ENCODE measurements around the gene EIF3B. TPM values are rescaled to one million over a fixed set of nuclear protein-coding genes. Genes with fewer than 3 reads are reported as not detected.
A peak's percentile ranks its signal among the peaks of the same experiment; 100 is the strongest.

The EIF3B gene
- total and polyA plus RNA-seq, 9 of the 15 experiments (the other 6 are each of a cell fraction or from before 2014, with no cell fraction given) = 25.9 to 494 (median 357) TPM

- Histone ChIP-seq H2AFZ (ENCODE audit: low read depth, low read length) (no peak overlapping the region), H3K4me2 (ENCODE audit: insufficient read depth, low read length) (no peak overlapping the region), H3K4me1 (replicated peaks in 1 of 2; ENCODE audit: control insufficient read depth in 2 of 2, insufficient read depth in 2 of 2, low read length in 2 of 2) (peaks cover 0 to 18% of the 10 kb centered on the region in 2 experiments; a peak in 3 of 5 replicates), H3K27me3 (ENCODE audit: control insufficient read depth in 2 of 2, insufficient read depth in 2 of 2, low read length in 2 of 2) (no peaks in the 10 kb centered on the region), H3K79me2 (ENCODE audit: control insufficient read depth, insufficient read depth, low read length) (peaks cover 14% of the 10 kb centered on the region), H3K27ac (ENCODE audit: extremely low read depth, low read depth, low read length) (no peak overlapping the region), H3K36me3 (ENCODE audit: control insufficient read depth, insufficient read depth, low read length) (no peaks in the 10 kb centered on the region), H3K9me1 (ENCODE audit: control insufficient read depth, insufficient read depth, low read length) (peaks cover 2% of the 10 kb centered on the region), H3K4me3 (no peak overlapping the region), H3K9me3 (replicated peaks; ENCODE audit: control insufficient read depth, insufficient read depth, low read depth, low read length) (no peaks in the 10 kb centered on the region), H3K9ac (ENCODE audit: insufficient read depth in 1 of 2, low read depth in 2 of 2, low read length in 2 of 2) (peak overlapping the region in 1 of 2 experiments; percentile 36; a peak in 1 of 4 replicates), H4K20me1 (replicated peaks; ENCODE audit: control insufficient read depth, insufficient read depth, low read length) (no peaks in the 10 kb centered on the region)
- POLR2A ChIA-PET = interaction anchor here (0.8 to 1.0 kb wide), 2 partner anchors 15 to 36 kb away, joined by 3 to 4 read pairs; partner anchors contain the start of gene EIF3B
- in situ Hi-C loops (cut with MboI) = no loop called here
- 40% methylated on average over 12 of the region's 12 CpGs for WGBS (ENCODE audit: insufficient coverage, low coverage, missing lambda C conversion rate)
- FAIRE-seq (no peak), DNase-seq (ENCODE audit: extremely low read depth in 1 of 4, low spot score in 3 of 4) (no peak), ATAC-seq (no peak)
- TF ChIP-seq, protein P1, sequence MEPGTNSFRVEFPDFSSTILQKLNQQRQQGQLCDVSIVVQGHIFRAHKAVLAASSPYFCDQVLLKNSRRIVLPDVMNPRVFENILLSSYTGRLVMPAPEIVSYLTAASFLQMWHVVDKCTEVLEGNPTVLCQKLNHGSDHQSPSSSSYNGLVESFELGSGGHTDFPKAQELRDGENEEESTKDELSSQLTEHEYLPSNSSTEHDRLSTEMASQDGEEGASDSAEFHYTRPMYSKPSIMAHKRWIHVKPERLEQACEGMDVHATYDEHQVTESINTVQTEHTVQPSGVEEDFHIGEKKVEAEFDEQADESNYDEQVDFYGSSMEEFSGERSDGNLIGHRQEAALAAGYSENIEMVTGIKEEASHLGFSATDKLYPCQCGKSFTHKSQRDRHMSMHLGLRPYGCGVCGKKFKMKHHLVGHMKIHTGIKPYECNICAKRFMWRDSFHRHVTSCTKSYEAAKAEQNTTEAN (CRISPR knock-in tag; IDR thresholded peaks at IDR 0.05) = no peak
- TF ChIP-seq RBM25 (IDR thresholded peaks at IDR 0.05; ENCODE audit: low read depth, low read length, severe bottlenecking) (peak; percentile 26), RFX5 (IDR thresholded peaks at IDR 0.05; ENCODE audit: low read depth, low read length) (peak; percentile 46; the same call in 1 of the 2 replicates), ETV1 (tag; conservative IDR thresholded peaks at IDR 0.05; ENCODE audit: low read depth) (0 out of 2 replicates have a peak, but pooled peaks have one; percentile 20)
- CTCF ChIA-PET (ENCODE audit: low intra/inter-chr PET ratio) = no interaction called here
- BruUV-seq (replicated peaks) = no TSS peak
- intact Hi-C loops (cut with micrococcal nuclease) = no loop called here
Measured at GRCh38 chr7:2317556-2318293, 36.9 kb upstream of the EIF3B start.

All from K562 (cell line).